GM10847 (cell line): ENCODE results near the gene LIMD2.
A peak's percentile ranks its signal among the peaks of the same experiment; 100 is the strongest.

Experiments
- POLR2A ChIP-seq: IDR thresholded peaks from 2 replicates; pipeline ENCODE4 v1.6.1; 2011; ENCODE audit not compliant: insufficient read length; ENCODE audit errors: extremely low read depth

LIMD2 gene

DNA sequence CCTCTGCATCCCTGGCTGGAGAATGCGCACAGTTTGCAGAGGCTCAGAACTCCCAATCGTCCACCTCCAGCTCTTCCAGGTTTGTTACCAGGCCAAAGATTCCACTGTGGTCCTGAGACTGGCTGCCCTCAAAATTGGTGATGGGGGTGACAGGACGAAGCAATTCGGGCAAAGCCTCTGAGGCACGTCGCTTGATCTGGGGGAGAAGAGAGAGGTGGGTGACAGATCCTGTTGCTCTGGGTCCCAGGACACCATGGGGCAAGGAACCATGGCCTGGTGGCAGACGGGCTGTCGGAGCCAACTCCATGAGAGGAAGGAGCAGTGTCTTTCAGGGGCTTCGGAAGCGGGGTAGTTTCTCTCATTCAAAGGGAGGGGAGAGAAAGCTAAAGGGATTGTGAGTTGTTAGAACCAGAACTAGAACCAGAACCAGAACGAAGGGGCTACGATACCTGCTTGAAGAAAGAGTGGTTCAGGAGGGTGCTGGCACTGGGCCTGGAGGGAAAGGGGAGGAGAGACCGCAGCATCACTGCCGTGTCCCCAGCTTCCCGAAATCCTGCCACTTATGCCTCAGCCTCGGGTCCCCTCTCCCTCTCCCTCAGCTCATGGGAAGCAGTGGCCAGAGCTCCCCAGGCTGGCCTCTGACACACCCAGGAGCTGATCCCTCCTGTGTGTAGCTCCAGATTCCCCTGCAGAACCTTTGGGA is 3.8 kb upstream of the LIMD2 start:
- no peak for TF ChIP-seq POLR2A

- no peak for TF ChIP-seq POLR2A
Measured at GRCh38 chr17:63703029-63703428, 3.1 kb upstream of the LIMD2 start.

- no peak for TF ChIP-seq POLR2A
Measured at GRCh38 chr17:63702721-63703015, 2.7 kb upstream of the LIMD2 start.

DNA sequence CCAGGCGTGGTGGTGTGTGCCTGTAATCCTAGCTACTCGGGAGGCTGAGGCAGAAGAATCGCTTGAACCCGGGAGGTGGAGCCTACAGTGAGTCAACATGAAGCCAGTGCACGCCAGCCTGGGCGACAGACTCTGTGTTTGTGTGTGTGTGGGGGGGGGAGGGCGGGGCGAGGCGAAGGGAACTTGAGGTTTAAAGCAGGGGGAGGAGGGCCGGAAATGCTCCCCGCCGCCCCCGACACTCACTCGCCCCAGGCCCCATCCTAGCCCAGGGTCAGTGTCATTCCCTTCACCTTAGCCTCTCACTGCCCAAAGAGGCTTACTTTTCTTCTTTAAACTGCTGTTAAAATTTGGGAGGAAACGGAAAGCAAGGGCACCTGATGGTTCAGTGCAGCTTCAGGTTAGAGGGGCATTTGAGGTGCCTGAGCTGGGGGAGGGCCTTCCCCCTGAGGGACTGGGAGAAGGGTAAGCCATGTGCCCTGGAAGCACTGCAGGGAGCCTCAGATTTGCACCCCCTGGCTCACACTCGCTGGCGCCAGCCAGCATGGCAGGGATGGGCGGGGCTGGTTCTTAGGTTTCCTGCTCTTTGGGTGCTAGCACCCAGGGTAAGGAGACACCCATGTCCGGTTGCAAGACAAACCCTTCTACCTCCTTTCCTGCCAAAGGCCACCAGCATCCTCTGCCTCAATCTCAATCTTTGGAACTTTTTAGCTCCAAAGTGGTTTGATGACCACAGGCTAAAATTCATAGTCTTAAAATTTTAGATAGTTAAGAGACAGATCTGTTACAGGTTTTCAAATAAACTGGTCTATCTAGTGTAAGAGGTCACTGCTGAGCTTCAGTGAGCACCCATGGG is 2.2 kb upstream of the LIMD2 start:
- no peak for TF ChIP-seq POLR2A

DNA sequence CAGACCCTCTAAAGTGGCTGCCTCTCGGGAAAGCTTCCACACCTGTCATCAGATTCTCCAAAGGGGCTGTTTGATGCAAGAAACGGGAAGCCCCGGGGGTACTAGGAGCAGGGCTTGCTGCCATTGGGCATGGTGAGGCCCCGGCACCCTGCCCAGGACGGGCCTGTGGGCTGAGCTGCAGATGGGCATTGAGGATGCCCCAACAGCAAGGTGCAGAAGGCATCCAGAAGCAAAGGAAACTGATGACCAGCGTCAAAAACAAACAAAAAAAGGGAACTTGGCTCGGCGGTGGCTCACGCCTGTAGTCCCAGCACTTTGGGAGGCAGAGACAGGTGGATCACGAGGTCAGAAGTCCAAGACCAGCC is 1.5 kb upstream of the LIMD2 start:
- no peak for TF ChIP-seq POLR2A

DNA sequence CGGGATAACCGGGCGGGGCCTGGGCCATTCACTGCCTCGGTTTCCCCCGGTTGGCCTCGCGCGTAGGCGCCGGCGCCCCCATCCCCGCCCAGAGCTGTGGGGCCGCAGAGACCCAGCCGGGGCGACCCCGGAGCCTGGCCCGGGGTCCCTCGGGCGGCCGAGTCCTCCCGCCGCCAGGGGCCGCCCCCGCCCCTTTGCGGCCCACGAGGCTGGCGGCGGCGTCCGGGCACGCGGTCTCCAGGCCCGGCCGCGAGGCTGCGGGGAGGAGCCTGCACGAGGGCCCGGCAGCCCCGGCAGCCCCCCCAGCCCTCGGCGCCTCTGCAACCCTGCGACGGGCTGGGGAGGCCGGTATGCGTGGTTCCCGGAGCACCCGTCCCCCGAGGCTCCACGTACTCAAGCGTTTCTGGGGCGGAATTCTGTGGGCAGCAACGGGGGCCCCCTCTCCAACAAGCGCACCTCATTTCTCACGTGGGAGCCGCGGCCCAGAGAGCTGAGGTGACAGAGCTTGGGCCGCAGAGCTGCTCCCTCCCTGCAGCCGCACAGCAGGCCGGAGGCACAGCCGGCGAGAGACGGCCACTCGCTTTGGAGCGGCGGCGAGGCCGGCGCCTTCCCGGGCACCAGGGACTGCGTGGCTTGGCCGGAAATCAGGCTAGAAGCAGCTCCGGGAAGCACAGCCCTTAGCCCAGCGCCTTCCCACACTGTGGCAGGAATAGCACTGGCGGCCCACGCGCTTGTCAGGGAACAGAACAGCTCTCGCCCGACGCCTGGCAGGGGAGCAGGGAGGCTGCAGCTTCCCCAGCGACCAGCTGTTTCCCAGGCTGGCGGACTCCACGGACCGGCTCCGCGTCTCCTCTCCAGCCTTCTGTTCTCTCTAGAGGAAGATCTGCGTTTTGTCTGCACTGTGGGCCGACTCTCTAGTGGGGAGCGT is 867 bp upstream of the LIMD2 start:
- TF ChIP-seq POLR2A = peak; percentile 24

- peak; percentile 30 for TF ChIP-seq POLR2A
Measured at GRCh38 chr17:63698886-63699637, 863 bp downstream of the LIMD2 start.

- TF ChIP-seq POLR2A = no peak
Measured at GRCh38 chr17:63698381-63698885, 1.5 kb downstream of the LIMD2 start.

GRCh38 chr17:63697341-63698286 is 2.3 kb downstream of the LIMD2 start:
- TF ChIP-seq POLR2A = peak; percentile 36

DNA sequence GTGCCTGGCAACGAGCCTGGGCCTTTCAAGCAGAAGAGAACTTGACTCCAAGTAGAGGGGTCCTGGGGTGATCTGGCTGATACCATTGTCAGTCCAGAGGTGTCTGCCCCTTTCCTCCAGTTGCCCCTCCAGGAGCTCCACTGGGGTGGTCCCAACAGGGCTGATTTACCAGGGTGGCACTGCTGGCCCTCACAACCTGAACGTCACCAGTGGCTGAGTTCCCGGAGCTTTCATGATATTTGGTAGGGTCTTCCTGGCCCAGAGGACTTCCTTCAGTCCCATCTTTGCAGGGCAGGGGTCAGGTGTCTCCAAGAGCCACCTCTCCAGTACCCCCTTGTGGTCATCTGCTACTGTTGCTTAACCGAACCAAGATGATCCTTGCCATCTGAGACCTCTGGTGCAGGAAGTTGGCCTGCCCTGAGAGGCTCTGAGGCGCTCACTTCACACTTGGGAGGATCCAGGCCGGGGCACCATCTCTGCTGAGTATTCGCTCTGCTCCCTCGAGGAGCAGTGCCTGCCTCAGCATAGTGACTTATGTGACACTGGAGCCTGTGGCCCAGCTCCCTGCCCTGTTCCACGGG is 3.5 kb downstream of the LIMD2 start:
- TF ChIP-seq POLR2A = no peak

DNA sequence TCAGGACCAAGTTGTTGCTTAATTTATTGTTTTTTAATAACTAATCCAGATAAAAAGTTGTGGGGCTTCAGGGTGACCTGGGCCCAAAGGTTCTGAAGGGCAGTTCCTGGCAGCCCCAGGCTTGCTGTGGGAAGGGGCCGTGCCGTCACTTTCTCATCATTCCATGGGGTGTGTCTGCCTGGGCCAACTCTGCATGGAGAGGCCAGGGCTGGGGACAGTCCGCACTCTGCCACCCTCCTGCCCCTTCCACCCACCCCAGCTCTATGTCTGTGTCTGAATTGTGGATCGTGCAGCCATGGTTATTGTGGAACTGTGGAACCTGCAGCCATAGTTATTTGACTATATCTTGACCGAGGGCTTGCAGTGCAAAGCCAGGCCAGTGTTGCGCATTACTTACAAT is 4.0 kb downstream of the LIMD2 start:
- no peak for TF ChIP-seq POLR2A

DNA sequence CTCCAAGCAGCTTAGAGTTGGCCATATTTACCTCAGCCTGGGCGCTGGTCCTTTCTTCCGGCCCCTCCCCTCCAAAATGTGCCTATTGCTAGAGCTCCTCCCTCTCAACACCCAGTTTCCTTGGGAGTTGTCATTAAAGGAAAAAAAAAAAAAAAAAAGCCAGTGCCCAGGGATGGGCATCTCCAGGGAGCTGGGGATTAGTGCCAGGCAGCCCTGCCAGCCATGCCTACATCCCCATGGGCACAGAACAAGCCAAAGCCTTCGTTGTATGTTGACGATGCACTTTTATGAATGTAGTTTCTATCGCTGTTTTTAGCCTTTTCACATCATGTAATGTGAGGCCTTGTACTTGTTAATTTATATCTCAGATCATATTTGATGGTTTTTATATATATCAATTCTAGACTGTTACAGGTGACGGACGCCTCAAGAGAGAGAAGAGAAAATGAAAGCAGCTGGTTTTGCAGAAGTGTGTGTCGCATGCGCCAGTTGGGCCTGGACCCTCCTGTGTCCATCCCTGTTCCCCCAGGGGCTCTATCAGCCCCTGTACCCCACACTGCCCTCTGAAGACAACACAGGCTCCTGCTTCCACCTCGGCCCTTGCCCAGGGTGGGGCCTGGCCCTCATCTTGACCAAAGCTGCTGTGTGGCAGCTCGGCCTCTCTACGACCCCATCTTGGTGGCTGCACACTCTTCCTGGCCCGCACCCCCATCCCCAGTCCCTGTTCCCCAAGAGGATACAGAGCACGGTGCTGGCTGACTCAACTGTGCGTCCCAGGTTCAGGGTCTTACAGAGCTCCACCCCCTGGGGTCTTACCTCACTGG is 4.8 kb downstream of the LIMD2 start:
- peak; percentile 13 for TF ChIP-seq POLR2A
